SKM-1 treated with dmso at 0.1 percent for 144 hours (cell line): ENCODE measurements around the gene SKI.

ENCODE experiments used
- DNase-seq: peaks from one replicate; lab custom pipeline; 2025; ENCODE audit not compliant: unreplicated experiment; lab: John Stamatoyannopoulos, UW

SKI gene

GRCh38 chr1:2348346-2349325 is 120.5 kb downstream of the SKI start:
- DNase-seq: no peak

GRCh38 chr1:2349806-2350205 is 121.7 kb downstream of the SKI start:
- no peak for DNase-seq

- no peak for DNase-seq
These were observed 122.4 kb downstream of the SKI start for GRCh38 chr1:2350501-2350900.

GRCh38 chr1:2350911-2351655 is 123.0 kb downstream of the SKI start:
- no peak for DNase-seq

GRCh38 chr1:2351723-2352122 is 123.6 kb downstream of the SKI start:
- DNase-seq: no peak

GRCh38 chr1:2352341-2352896 is 124.3 kb downstream of the SKI start:
- DNase-seq: no peak

GRCh38 chr1:2352897-2353550 is 124.9 kb downstream of the SKI start:
- DNase-seq: no peak

- DNase-seq: no peak
These were observed 125.7 kb downstream of the SKI start for GRCh38 chr1:2353551-2354438.

- DNase-seq: no peak
These were observed 126.6 kb downstream of the SKI start for GRCh38 chr1:2354511-2355372.

GRCh38 chr1:2355373-2356261 is 127.5 kb downstream of the SKI start:
- DNase-seq: no peak

- DNase-seq: no peak
These were observed 128.3 kb downstream of the SKI start for GRCh38 chr1:2356401-2356800.

- DNase-seq: no peak
These were observed 129.1 kb downstream of the SKI start for GRCh38 chr1:2356911-2357845.

GRCh38 chr1:2358072-2358471 is 130.0 kb downstream of the SKI start:
- DNase-seq: no peak

GRCh38 chr1:2358651-2359640 is 130.8 kb downstream of the SKI start:
- DNase-seq: no peak
